Breast epithelium (tissue), 3 donors: ENCODE results near the gene UPK1B.

ENCODE experiments used
- POLR2A ChIP-seq: fragments of 450-650 bp; IDR thresholded peaks from one replicate; pipeline ENCODE4 v1.6.1; 2016; ENCODE audit warnings: antibody characterized with exemption, mild to moderate bottlenecking, moderate library complexity
- POLR2AphosphoS5 ChIP-seq, 3 donors: sonication (generic); formaldehyde crosslinking; IDR thresholded peaks; one replicate each; pipeline ENCODE4 v1.6.1; 2017; ENCODE audit warnings: antibody characterized with exemption in 3 of 3
- TF ChIP-seq, protein P1 (sequence below), 3 donors: fragments of 450-650 bp; IDR thresholded peaks; one replicate each; pipeline ENCODE4 v1.5.1; 2016 to 2017; ENCODE audit warnings: antibody characterized with exemption in 3 of 3, mild to moderate bottlenecking in 3 of 3, moderate library complexity in 3 of 3

DNA sequence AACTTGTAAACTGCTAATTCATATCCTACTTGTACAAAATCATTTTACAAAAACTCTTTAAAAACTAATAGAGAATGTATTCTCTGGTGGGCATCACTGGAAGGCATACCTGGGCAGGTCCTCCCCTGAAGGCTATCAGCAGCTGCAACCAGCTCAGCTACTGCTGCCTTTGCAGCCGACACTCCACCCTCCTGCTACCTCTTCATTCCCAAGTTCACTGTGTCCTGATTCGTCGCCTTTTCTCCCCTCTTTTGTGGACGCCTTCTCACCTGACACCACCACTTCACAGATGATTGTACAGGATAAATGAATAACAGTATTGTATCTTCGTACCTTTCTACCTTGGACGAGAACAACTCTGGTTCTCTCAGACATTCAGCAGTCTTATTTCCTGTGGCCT is 38.4 kb downstream of the UPK1B start:
- TF ChIP-seq, protein P1, sequence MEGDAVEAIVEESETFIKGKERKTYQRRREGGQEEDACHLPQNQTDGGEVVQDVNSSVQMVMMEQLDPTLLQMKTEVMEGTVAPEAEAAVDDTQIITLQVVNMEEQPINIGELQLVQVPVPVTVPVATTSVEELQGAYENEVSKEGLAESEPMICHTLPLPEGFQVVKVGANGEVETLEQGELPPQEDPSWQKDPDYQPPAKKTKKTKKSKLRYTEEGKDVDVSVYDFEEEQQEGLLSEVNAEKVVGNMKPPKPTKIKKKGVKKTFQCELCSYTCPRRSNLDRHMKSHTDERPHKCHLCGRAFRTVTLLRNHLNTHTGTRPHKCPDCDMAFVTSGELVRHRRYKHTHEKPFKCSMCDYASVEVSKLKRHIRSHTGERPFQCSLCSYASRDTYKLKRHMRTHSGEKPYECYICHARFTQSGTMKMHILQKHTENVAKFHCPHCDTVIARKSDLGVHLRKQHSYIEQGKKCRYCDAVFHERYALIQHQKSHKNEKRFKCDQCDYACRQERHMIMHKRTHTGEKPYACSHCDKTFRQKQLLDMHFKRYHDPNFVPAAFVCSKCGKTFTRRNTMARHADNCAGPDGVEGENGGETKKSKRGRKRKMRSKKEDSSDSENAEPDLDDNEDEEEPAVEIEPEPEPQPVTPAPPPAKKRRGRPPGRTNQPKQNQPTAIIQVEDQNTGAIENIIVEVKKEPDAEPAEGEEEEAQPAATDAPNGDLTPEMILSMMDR (IDR thresholded peaks at IDR 0.05): no peak
- no peak for TF ChIP-seq POLR2A
- no peak for TF ChIP-seq POLR2AphosphoS5 (IDR thresholded peaks at IDR 0.05)
